Prostate gland (tissue), 2 donors: ENCODE measurements around the gene KCNIP3.

ENCODE experiments used
- CTCF ChIP-seq, 4 experiments: fragments of 200-600 bp in 2 of 4; fragments of 450-650 bp in 2 of 4; sonication (generic) in 2 of 4; IDR thresholded peaks; 1 replicate in 3 of 4; 2 replicates in 1 of 4; pipeline ENCODE4 v1.5.1; 2016 to 2019; ENCODE audit warnings: antibody characterized with exemption in 4 of 4, mild to moderate bottlenecking in 2 of 4, moderate library complexity in 2 of 4
- POLR2A ChIP-seq: fragments of 450-650 bp; IDR thresholded peaks from one replicate; pipeline ENCODE4 v1.6.1; 2016; ENCODE audit warnings: antibody characterized with exemption, mild to moderate bottlenecking
- POLR2AphosphoS5 ChIP-seq: sonication (generic); formaldehyde crosslinking; IDR thresholded peaks from one replicate; pipeline ENCODE4 v1.6.1; 2017; ENCODE audit warnings: antibody characterized with exemption

GRCh38 chr2:95297639-95298395, 670 bp downstream of the KCNIP3 start:
- TF ChIP-seq CTCF (IDR thresholded peaks at IDR 0.05) (no peak), POLR2A (no peak), POLR2AphosphoS5 (no peak)
